Left lobe of liver (tissue), 2 donors: ENCODE data around the gene POLE. TPM values are rescaled to one million over a fixed set of nuclear protein-coding genes. Genes with fewer than 3 reads are reported as not detected.

Source experiments
- ATAC-seq: fragments of 200-7000 bp; cut with Tn5 transposase; one replicate; pipeline ENCODE4 v1.9.1; 2020; ENCODE audit warnings: mild to moderate bottlenecking, moderate library complexity
- DNase-seq: peaks from one replicate; pipeline ENCODE4 v3.0.0-alpha.2; 2020; ENCODE audit warnings: low spot score
- total RNA-seq: library from RNA; stranded (reverse); gene quantifications from one replicate; pipeline ENCODE4 v1.2.1, GENCODE V29; 2021
- donor health status: DM: no; HTN: no; CAD: no; lungs with moderate emphysema.
- donor health status: DM: no; HTN: yes; CAD: no.

POLE gene
- total RNA-seq, 1 donor from 2014 or later = 29.3 TPM

- no peak for DNase-seq
- ATAC-seq = no peak
These were observed 53.7 kb downstream of the POLE start for GRCh38 chr12:132633398-132633797.

GRCh38 chr12:132632521-132633228 lies 54.5 kb downstream of the POLE start:
- ATAC-seq (no peak), DNase-seq (no peak)

DNA sequence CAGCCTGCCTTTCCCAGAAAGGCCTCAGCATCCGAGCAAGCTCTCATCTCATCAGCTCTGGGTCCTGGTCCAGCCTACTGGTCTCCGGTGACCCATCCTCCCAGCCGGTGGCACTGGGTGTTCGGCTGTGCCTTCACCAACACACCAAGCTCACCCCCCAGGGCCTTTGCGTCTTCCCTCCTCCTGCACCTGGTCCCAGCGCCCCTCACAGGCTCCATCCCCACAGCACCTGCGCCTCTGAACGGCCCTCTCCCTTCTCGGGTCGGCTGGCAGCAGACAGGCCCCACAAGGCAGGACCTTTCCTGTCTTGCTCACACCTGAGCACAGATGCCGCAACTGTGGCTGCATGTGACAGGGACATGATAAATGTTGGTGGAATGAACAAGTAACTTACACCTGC lies 55.5 kb downstream of the POLE start:
- DNase-seq (no peak), ATAC-seq (no peak)

DNA sequence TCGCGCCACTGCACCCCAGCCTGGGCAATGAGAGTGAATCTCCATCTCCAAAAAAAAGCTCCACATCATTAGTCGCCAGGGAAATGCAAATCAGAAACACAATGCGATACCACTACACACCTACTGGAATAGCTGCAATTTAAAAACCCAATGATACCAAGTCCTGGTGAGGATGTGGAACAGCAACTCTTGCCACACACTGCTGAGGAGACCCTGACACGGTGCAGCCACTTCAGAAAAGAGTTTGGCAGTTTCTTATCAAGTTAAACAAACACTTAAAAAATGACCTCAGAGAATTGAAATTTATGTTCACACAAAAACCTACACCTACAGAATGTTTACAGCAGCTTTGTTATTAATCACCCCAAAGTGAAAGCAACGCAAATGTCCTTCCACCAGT lies 56.5 kb downstream of the POLE start:
- no peak for ATAC-seq
- DNase-seq = no peak

DNA sequence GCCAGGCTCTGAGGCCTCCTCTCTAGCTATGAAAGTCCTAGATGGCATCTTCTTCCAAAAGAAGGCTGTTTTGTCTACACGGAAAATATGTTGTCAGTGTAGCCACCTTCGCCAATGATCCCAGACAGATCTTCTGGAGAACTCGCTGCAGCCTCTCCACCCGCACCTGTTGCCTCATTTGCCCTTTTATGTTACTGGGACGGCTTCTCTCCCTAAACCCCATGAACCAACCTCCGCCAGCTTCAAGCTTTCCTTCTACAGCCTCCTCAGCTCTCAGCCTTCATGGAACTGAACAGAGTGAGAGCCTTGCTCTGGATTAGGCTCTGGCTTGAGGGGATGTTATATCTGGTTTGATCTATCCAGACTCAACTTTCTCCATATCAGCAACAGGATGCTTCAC lies 57.8 kb downstream of the POLE start:
- ATAC-seq (no peak), DNase-seq (no peak)

- ATAC-seq (no peak), DNase-seq (no peak)
These were observed 61.3 kb downstream of the POLE start for GRCh38 chr12:132625731-132626430.

- DNase-seq (no peak), ATAC-seq (no peak)
These were observed 62.1 kb downstream of the POLE start for GRCh38 chr12:132624910-132625630.

GRCh38 chr12:132624186-132624855 lies 62.8 kb downstream of the POLE start:
- DNase-seq (no peak), ATAC-seq (no peak)

- no peak for ATAC-seq
- DNase-seq = no peak
These were observed 63.9 kb downstream of the POLE start for GRCh38 chr12:132623072-132623869.

DNA sequence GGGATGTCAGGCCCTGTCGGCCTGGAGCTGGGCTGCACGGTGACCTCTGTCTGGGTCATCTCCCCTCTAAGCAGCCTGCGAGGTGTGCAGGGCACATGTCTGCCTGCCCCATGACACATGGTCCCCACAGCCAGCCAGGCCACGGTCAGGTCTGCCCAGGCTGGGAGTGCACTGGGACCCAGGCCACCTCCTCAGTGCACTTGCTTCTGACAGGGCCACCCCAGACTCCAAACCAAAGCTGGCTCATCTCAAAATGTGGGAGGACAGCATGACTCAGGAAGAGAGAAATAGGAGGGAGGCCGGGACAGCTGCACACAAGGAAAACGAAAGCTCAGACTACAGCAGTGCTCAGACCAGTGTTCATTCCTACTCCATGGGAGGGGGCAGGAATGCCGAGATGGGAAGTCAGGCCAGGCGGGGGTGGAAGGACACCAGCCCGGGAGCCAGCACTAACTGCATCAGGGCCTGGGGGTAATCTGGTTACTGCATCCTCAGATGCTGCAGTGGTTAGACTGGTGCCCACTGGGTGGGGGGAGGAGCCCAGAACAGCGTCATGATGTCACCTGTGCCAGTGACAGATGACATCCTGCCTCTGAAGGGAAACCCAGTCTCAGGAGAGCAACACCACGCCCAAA lies 64.6 kb downstream of the POLE start:
- DNase-seq (no peak), ATAC-seq (peak; percentile 18)

GRCh38 chr12:132621657-132622435 lies 65.3 kb downstream of the POLE start:
- DNase-seq (no peak), ATAC-seq (no peak)

DNA sequence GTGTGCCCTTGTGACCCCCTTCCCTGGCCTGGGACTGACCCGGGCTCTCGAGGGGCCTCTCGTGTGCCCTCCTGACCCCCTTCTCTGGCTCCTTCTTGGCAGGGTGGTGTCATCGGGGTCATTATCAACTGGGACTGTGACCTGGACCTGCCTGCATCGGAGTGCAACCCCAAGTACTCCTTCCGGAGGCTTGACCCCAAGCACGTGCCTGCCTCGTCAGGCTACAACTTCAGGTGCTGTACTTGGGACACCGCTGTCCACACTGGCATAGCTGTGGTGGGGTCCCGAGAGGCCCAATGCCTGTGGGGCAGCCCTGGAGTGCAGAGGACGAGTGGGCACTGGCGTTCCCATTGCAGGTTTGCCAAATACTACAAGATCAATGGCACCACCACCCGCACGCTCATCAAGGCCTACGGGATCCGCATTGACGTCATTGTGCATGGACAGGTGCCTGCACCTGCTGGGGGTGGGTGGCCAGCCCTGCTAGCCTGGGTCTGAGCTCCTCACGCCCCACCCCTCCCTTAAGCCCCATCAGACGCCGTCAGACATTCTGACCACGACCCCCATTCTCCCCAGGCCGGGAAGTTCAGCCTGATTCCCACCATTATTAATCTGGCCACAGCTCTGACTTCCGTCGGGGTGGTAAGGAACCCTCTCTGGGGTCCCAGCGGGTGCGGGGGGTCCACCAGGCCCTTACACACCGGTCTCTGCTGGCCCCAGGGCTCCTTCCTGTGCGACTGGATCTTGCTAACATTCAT lies 66.1 kb downstream of the POLE start:
- DNase-seq (no peak), ATAC-seq (no peak)

GRCh38 chr12:132620113-132620898 lies 66.8 kb downstream of the POLE start:
- no peak for DNase-seq
- no peak for ATAC-seq

DNA sequence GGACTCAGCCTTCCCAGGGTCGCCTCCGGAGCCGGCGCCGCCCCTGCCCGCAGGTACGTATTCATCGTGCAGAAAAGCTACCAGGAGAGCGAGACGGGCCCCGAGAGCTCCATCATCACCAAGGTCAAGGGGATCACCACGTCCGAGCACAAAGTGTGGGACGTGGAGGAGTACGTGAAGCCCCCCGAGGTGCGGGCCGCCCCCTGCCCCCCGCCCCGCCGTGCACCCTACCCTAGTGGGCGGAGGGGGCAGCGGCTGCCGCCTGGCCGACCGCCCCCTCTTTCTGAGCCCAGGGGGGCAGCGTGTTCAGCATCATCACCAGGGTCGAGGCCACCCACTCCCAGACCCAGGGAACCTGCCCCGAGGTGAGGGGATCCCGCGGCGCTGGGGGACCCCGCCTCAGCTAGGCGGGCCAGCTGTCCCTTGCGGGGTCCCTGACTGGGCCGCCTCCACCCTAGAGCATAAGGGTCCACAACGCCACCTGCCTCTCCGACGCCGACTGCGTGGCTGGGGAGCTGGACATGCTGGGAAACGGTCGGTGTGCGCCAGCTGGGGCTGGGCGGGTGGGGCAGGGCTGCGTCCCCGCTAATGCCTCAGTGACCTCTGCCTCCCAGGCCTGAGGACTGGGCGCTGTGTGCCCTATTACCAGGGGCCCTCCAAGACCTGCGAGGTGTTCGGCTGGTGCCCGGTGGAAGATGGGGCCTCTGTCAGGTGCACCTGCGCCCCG lies 67.6 kb downstream of the POLE start:
- no peak for DNase-seq
- no peak for ATAC-seq

DNA sequence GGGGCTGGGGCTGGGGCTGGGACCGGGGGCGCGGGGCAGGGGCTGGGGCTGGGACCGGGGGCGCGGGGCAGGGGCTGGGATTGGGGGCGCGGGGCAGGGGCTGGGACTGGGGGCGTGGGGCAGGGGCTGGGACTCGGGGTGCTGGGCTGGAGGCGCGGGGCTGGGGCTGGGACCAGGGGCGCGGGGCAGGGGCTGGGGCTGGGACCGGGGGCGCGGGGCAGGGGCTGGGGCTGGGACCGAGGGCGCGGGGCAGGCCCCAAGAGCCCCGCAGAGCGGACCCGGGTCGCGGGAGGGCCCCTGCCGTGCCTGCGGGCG lies 68.1 kb downstream of the POLE start:
- ATAC-seq (no peak), DNase-seq (no peak)

- ATAC-seq (no peak), DNase-seq (no peak)
These were observed 68.5 kb downstream of the POLE start, which contains the start of gene P2RX2 for GRCh38 chr12:132618683-132619043. P2RX2 (plus strand) TSS chr12:132618776; CDS start chr12:132618817, 41 bp downstream.
